Body of pancreas (tissue), 4 donors: ENCODE results near the gene CDK14. TPM values are rescaled to one million over a fixed set of nuclear protein-coding genes. Genes with fewer than 3 reads are reported as not detected.

Experiments
- ATAC-seq: fragments of 150-250 bp; one replicate; pipeline ENCODE4 v1.9.1; 2016
- DNase-seq, 4 donors: peaks; one replicate each; pipeline ENCODE4 v3.0.0-alpha.2; 2019
- H3K27ac ChIP-seq, 4 donors: fragments of 200-600 bp; sonication (generic); 1 replicate in 3 of 4; 2 replicates in 1 of 4; pipeline versions ENCODE4 v1.5.1 to v1.6.1; 2016 to 2019; ENCODE audit warnings: mild to moderate bottlenecking in 1 of 4, mixed read lengths in 1 of 4, moderate library complexity in 1 of 4
- H3K27me3 ChIP-seq, 2 donors: fragments of 200-600 bp; sonication (generic); one replicate each; pipeline ENCODE4 v1.6.0; 2016; ENCODE audit warnings: mild to moderate bottlenecking in 1 of 2
- H3K36me3 ChIP-seq, 2 donors: fragments of 200-600 bp; sonication (generic); replicated peaks in 1 of 2; 2 replicates each; pipeline ENCODE4 v1.5.1; 2016; ENCODE audit warnings: low read depth in 2 of 2; ENCODE audit not compliant: insufficient read depth in 1 of 2
- H3K4me1 ChIP-seq: fragments of 200-600 bp; sonication (generic); one replicate; pipeline ENCODE4 v1.6.0; 2016
- H3K4me3 ChIP-seq, 2 donors: fragments of 200-600 bp; sonication (generic); 1 replicate in 1 of 2; 2 replicates in 1 of 2; pipeline ENCODE4 v1.5.1; 2016 to 2019
- H3K9me3 ChIP-seq, 3 donors: fragments of 200-600 bp; sonication (generic); 1 replicate in 2 of 3; 2 replicates in 1 of 3; pipeline ENCODE4 v1.5.1; 2016
- CTCF ChIP-seq, 7 experiments: fragments of 450-650 bp in 4 of 7; fragments of 200-600 bp in 3 of 7; sonication (generic) in 3 of 7; IDR thresholded peaks; one replicate each; pipeline ENCODE4 v1.5.1; 2016 to 2019; ENCODE audit warnings: antibody characterized with exemption in 7 of 7
- POLR2A ChIP-seq, 3 donors: fragments of 450-650 bp; IDR thresholded peaks; one replicate each; pipeline ENCODE4 v1.6.1; 2016; ENCODE audit warnings: antibody characterized with exemption in 3 of 3, mild to moderate bottlenecking in 2 of 3
- WGBS, 2 donors: methylation state at CpG; one replicate each; pipeline ENCODE4 v1.1.5; 2017; 5-methylcytosine and 5-hydroxymethylcytosine counted together
- intact Hi-C: fragments of 100-400 bp; cut with DNase I; formaldehyde crosslinking; loops from one replicate; pipeline ENCODE4 v1.15.1; 2023
- total RNA-seq, 2 donors: library from RNA; depleted of rRNA; stranded (reverse); fragments of >200 nt; gene quantifications; one replicate each; pipeline ENCODE4 v1.1.0, GENCODE V29; 2016

Gene CDK14
- total RNA-seq, 2 donors from 2014 or later, result 21.8 to 35.6 TPM

- intact Hi-C loops, result no loop called here
- Histone ChIP-seq H3K27ac (no peak overlapping the region), H3K4me1 (peaks cover 10% of the 10 kb centered on the region), H3K36me3 (no peaks in the 10 kb centered on the region), H3K27me3 (no peaks in the 10 kb centered on the region), H3K4me3 (no peak overlapping the region), H3K9me3 (no peaks in the 10 kb centered on the region)
- TF ChIP-seq POLR2A (IDR thresholded peaks at IDR 0.05) (no peak), CTCF (IDR thresholded peaks at IDR 0.05) (no peak)
- WGBS, 2 donors, result 50 to 61% methylated on average over 3 of the region's 3 CpGs
- ATAC-seq, result no peak
- DNase-seq, result no peak
These were observed 21.3 kb downstream of the CDK14 start for GRCh38 chr7:90617442-90617841.

- intact Hi-C loops, result no loop called here
- Histone ChIP-seq H3K4me1 (peaks cover 10% of the 10 kb centered on the region), H3K27ac (peak overlapping the region in 1 of 4 donors; percentile 15), H3K9me3 (no peaks in the 10 kb centered on the region), H3K27me3 (no peaks in the 10 kb centered on the region), H3K4me3 (no peak overlapping the region), H3K36me3 (no peaks in the 10 kb centered on the region)
- TF ChIP-seq CTCF (IDR thresholded peaks at IDR 0.05), result no peak
- TF ChIP-seq POLR2A (IDR thresholded peaks at IDR 0.05), result no peak
- no peak for ATAC-seq
- DNase-seq, result no peak
- 40 to 45% methylated on average over 4 of the region's 4 CpGs for WGBS, 2 donors
These were observed 22.8 kb downstream of the CDK14 start for GRCh38 chr7:90618876-90619275.

GRCh38 chr7:90621125-90621746 lies 25.1 kb downstream of the CDK14 start:
- no peak for ATAC-seq
- Histone ChIP-seq H3K4me3 (no peak overlapping the region), H3K27me3 (no peaks in the 10 kb centered on the region), H3K4me1 (peaks cover 18% of the 10 kb centered on the region), H3K9me3 (no peaks in the 10 kb centered on the region), H3K36me3 (no peaks in the 10 kb centered on the region), H3K27ac (no peak overlapping the region)
- peak in 1 of 4 donors; percentile 28 for DNase-seq
- WGBS, 2 donors, result 45 to 55% methylated on average over 2 of the region's 2 CpGs
- no peak for TF ChIP-seq CTCF (IDR thresholded peaks at IDR 0.05)
- TF ChIP-seq POLR2A (IDR thresholded peaks at IDR 0.05), result no peak
- intact Hi-C loops, result no loop called here

- ATAC-seq, result no peak
- TF ChIP-seq CTCF (IDR thresholded peaks at IDR 0.05) (no peak), POLR2A (IDR thresholded peaks at IDR 0.05) (no peak)
- no peak for DNase-seq
- Histone ChIP-seq H3K4me1 (peaks cover 18% of the 10 kb centered on the region), H3K9me3 (no peaks in the 10 kb centered on the region), H3K36me3 (no peaks in the 10 kb centered on the region), H3K27me3 (no peaks in the 10 kb centered on the region), H3K4me3 (no peak overlapping the region), H3K27ac (no peak overlapping the region)
- 73 to 76% methylated on average over 4 of the region's 4 CpGs for WGBS, 2 donors
- intact Hi-C loops, result no loop called here
These were observed 25.6 kb downstream of the CDK14 start for GRCh38 chr7:90621747-90622140.

GRCh38 chr7:90622670-90623069 lies 26.5 kb downstream of the CDK14 start:
- intact Hi-C loops, result no loop called here
- H3K4me1 ChIP-seq, result peaks cover 18% of the 10 kb centered on the region
- WGBS, 2 donors, result 83 to 90% methylated on average over 2 of the region's 2 CpGs

More at GRCh38 chr7:90622670-90623069, 26.5 kb downstream of the CDK14 start:
- no peaks in the 10 kb centered on the region for H3K9me3 ChIP-seq
- ATAC-seq, result no peak
- no peak for DNase-seq
- H3K4me3 ChIP-seq, result no peak overlapping the region
- H3K27me3 ChIP-seq, result no peaks in the 10 kb centered on the region
- no peak overlapping the region for H3K27ac ChIP-seq
- TF ChIP-seq CTCF (IDR thresholded peaks at IDR 0.05) (no peak), POLR2A (IDR thresholded peaks at IDR 0.05) (no peak)
- H3K36me3 ChIP-seq, result no peaks in the 10 kb centered on the region
